NCI-H1105 treated with DMSO at 0.1 percent for 48 hours (cell line): Measurements from ENCODE around the gene KCNIP3.
"Not testable (repeated sequence)": the region's sequence is repeated elsewhere in the genome, so short reads cannot be mapped to it uniquely, and the experiment has no call there.

ENCODE experiments used
- DNase-seq: peaks from one replicate; lab custom pipeline; 2025; lab: John Stamatoyannopoulos, UW

Gene KCNIP3

DNA sequence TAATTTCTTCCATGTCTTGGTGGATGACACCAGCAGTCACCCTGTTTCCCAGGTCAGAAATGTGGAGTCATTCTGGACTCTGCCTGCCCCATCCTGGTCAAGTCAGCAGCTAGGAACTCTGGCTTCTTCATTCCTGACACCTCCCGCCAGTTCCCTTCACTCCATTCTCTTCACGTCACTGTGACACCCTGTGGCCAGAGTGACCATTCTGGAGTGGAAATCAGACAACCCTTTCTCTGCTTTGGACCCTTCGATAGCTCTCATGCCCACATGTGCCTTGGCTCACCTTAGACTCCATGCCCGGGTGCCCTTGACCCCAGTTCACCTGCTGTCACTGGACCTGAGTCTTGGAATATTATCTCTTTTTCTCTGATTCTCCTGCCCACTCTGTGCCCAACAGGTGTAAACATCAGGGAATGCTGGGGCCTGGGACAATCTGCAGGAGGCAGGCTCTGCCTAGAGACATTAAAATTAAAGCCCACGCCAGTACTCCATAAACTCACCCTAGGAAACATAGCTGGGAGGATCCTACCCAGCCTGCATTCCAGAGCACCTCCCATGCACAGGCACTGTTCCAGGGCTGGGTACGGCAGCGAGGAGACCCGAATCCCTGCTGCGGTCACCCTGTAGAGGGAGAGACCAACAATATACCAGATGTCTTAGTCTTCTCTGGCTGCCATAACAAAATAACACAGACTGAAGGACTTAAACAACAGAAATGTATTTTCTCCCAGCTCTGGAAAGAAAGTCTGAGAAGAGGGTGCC is 64.3 kb downstream of the KCNIP3 start:
- no peak for DNase-seq

DNA sequence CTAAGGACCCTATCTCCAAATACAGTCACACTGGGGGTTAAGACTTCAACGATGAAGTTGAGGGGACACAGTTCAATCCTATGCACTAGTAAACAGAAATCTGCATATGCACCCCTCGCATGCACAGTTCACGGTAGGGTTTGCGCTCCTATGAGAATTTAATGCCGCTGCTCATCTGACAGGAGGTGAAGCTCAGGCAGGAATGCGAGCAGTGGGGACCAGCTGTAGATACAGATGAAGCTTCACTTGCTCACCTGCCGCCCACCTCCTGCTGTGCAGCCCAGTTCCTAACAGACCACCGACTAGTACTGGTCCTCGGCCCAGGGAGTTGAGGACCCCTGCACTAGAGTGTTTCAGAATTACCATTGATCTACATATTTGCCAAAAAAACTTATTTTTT is 65.3 kb downstream of the KCNIP3 start:
- no peak for DNase-seq

DNA sequence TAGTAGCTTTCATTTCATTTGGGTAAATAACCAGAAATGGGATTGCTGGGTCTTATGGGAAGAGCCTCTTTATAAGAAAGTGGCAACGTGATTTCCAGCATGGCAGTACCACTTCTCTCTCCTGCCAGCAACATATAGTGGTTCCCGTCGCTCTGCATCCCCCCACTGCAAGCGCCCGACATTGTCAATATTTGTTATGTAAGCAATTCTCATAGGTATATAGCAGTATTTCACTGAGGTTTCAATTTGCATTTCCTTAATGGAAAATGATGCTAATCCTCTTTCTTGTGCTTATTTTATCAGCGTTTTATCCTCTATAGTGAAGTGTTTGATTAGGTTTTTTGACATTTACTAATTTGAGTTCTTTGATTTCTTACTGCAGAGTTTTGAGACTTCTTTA is 69.4 kb downstream of the KCNIP3 start:
- DNase-seq: no peak

DNA sequence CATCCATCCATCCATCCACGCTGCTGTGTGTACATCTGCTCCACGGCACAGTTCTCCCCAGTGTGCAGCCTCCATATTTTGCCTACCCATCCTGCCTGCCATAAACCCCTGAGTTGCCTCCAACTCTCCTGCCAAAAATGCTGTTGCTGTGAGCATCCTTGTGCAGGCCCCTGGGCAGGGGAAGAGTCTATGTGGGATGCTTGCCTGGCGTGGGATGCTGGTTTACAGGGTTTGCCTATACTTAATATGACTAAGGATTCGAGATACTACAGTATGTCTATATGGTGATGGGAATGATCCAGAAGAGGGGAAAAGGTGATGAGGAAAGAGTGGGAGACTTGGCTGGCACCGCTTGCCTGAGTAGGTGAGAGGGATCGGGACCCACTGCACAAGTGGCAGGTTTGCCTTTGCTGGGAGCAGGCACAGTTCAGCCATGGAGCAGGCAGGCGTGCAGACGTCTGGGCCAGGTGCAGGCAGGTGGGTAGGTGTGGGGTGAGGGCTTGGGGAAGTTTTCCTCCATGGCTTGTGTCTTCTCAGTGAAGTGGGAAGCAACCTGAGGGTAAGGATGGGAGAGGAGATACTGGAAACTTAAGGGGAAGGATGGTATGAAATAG is 75.2 kb downstream of the KCNIP3 start:
- DNase-seq: no peak

DNA sequence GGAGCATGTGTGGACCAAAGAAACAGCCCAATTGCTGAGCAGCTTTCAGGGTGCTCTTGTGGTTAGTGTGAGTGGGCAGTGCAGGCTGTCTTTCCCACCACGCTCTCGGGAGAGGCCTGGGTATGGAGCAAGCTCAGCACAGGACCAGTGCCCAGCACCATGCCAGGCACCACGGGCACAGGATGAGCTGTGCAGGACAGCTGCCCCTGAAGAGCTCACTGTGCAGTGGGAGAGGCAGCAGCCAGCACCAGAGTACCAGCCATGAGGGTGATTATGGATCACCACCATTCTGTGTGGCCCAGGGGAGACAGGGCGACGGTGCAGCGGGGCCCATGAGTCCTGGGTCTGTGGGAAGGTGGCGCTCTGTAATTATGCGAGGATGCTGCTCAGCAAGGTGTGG is 75.7 kb downstream of the KCNIP3 start:
- DNase-seq: no peak

DNA sequence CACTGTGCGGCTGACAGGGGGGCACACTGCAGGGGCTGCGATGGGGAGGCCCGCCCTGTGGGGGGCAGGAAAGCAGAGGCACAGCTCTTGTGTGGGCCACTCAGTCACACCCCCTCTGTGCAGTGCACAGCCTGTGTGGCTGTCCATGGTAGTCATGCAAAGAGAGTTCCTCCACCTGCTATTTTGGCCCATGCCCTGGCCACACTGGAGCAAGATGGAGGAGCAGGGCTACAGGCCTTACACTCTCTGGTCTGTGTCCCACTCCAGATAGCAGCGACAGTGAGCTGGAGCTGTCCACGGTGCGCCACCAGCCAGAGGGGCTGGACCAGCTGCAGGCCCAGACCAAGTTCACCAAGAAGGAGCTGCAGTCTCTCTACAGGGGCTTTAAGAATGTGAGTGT is 76.9 kb downstream of the KCNIP3 start:
- DNase-seq: no peak

DNA sequence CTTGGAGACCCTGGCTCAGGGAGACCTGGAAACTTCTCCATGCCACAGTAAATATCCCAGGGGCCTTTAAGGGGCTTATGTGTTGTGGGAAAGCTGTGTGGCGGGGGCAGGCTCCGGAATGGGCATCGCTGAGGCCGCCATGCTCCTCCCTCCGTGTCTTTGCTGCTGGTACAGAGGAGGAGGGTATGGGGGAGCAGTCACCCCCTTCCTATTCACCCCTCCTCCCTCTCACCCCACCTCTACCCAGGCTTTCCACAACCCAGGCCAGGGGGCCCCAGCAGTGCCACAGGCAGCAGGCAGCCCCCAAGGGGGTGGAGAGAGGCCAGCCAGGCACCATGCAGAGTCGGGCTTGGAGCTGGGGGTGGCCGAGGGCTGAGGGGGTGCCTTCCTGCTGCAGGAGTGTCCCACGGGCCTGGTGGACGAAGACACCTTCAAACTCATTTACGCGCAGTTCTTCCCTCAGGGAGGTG is 77.3 kb downstream of the KCNIP3 start:
- no peak for DNase-seq

DNA sequence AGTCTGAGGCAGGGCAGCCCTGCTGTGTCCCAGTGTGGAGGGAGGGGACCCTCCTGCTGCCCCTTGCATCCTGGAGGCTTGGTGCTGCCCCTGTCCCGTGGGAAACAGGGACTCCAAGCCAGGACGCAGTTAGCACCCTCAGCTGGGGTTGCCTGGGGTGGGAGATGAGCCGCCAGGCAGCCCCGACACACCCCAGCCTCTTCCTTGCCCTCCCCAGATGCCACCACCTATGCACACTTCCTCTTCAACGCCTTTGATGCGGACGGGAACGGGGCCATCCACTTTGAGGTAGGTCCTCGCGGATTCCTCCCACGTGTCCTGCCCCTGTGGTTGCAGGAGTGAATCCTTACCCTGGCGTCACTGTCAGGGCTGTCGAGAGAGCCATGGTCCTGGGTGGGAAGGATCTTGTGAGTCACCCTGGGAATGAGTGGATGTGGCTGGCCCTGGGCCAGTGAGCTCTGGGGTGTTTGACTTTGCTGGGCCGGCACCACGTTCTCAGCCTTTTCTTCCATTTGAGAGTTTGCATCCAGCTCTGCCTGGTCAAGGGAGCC is 77.8 kb downstream of the KCNIP3 start:
- DNase-seq: no peak

DNA sequence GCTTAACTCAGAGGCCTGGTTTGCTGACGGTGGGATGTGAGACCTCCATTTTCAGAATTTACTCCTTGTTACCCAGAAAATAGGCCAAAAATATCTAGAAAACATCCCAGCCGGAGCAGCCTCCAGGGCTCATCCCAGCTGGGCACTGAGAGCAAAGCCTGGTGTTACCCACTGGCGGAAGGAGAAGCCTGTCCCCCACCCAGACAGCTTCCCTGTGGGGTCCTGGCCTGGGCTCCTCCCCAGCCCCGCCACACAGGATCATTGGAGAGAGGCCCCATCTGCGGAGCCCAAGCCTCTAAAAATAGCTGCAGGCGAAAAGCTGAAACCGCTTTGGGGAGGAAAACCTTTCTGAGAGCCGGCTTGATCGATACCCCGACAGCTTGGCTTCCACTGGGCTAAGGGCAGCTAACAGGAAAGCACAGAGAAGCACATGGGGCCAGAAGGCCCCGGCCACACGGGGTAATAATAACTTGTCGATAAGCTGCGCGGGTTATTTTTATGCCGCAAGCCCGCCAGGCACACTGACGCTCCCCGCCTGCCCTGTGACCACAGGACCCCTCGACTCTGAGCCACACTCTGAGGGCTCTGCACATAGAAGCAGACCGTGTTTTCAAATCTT is 78.5 kb downstream of the KCNIP3 start:
- DNase-seq: no peak

DNA sequence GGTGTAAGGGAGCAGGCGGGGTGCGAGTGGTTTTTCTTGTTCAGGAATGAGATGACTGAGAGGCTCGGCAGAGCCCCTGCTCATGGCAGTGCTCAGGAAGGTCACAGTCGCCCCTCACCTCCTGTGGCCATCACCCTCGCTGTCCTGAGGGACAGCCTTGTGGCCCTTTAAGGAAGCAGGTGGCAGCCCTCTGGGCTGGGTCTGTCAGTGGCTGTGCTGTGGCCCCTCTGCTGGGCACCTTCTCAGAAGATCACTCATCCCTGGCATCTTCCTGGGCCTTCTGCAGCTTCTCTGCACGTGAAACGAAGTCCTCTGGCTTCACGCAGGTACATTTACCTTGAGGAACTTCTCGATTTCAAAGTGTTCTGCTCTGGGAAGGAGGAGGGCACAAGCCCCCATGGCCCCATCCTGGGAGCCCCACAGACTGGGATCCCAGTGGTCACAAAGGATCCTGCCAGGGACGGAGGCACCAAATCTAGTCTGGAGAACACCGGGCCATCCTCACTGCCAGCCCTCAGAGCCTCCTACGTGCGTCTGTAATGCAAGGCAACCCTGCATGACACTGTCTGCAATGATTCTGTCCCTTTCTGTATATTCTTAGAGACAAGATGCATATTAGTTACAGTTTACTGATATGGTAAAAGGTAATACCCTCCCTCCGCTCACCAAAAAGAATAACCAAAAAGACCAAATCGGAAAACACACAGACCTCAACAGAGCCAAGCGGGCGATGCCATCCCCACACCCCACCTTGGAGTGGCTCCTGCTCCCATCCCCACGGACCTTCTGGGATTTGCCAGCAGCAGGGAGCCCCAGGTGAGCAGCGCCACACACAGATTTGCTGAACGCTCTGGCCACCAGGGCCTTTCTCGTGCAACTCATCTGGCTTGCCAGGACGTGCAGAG is 79.4 kb downstream of the KCNIP3 start:
- DNase-seq: no peak

DNA sequence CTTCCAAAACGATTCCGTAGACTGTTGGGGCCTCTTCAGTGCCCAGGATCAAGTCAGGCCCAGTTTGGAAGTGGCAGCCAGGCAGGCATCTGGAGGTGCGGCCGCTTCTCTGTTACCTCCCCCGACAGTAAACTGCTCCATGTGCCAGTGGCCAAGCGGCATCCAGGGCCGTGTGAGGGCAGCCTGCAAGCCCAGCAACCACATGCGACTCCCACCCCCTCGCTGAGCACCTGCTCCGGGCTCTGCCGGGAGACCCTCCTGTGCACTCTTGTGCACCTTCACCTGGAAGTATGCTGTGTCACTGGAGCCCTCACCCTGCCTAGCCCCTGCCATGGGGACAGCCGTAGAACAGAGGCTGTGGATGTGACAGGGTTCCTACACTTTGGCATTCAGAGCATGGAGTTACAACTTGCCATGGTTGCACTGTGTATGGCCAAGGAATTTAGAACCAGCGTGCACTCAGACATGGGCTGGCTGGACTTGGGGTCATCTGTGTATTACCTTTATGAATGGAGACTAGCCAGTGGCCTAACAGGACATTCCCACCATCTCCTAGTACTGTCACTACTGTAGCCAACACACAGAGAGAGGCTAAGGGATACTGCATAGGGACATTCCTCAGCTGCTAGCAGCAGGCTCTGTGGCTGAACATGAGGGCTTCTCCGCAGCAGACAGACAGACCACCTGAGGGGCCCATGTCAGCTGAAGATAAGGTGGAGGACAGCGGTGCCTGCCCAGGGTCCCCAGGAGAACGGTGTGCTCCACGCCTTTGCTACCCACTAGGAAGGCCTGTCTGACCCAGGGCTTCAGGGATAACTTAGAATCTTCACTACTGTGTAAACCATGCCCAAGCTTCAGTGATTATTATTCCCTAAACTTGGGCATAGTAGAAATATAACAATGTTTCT is 80.3 kb downstream of the KCNIP3 start:
- no peak for DNase-seq

DNA sequence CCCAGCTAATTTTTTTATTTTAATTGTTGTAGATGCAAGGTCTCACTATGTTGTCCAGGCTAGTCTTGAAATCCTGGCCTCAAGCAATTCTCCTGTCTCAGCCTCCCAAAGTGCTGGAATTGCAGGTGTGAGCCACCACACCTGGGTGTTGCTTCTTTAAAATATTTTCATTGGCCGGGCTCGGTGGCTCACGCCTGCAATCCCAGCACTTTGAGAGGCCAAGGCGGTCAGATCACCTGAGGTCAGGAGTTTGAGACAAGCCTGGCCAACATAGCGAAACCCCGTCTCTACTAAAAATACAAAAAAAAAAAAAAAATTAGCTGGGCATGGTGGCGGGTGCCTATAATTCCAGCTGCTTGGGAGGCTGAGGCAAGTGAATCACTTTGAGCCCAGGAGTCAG is 81.1 kb downstream of the KCNIP3 start:
- not testable (repeated sequence) for DNase-seq

DNA sequence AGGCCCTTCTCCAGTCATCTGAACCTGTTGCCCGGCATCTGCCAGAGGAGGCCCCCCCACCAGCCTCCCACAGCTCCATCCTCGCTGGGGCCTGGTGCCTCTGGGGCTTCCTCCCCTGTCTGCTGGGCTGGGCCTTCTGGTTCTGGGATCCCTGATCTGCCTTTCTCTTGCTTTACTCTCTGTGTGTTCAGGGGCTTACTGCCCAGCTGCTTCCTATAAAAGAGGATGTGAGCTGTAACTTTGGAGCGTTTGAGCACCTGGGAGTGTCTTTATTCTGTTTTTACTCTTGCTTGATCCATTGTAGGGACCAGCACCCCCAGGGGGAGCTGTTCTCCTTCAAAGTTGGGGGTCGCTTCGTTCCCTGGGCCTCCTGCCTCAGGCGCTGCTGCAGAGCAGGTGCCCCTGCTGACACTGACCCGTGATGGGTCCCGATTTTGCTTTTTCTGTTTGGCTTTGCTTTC is 82.3 kb downstream of the KCNIP3 start:
- DNase-seq: no peak

DNA sequence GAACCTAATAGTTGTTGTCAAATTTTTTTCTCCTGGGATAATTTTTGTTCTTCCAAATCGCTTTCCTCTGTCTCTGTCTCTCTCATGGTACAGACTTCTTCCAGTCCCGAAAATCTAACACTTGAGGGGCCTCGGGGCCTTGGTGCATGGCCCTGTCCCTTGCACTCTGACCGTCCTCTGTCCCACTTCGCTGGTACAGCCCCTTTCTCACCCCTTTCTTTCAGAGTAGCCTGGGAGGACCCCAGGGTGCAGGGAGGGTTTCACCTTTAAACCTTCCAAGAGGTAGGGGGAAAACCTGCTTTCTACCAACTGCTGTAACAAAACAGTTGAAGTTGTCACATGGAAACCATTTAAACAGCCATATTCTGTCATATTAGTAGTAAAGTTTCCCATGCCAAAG is 83.1 kb downstream of the KCNIP3 start:
- DNase-seq: no peak

DNA sequence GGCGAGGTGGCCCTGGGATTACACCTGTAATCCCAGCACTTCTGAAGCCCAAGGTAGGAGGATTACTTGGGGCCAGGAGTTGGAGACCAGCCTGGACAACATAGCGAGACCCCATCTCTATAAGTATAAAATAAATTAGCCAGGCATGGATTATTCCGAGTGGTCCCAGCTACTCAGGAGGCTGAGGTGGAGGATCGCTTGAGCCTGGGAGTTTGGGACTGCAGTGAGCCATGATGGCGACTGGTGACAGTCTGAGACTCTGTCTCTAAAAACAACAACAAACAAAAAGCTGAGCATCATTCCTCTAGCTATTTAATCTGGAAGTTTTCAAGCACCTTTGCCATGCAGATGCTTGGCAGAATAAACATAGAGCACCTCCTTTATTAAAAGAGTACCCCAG is 83.6 kb downstream of the KCNIP3 start:
- no peak for DNase-seq

DNA sequence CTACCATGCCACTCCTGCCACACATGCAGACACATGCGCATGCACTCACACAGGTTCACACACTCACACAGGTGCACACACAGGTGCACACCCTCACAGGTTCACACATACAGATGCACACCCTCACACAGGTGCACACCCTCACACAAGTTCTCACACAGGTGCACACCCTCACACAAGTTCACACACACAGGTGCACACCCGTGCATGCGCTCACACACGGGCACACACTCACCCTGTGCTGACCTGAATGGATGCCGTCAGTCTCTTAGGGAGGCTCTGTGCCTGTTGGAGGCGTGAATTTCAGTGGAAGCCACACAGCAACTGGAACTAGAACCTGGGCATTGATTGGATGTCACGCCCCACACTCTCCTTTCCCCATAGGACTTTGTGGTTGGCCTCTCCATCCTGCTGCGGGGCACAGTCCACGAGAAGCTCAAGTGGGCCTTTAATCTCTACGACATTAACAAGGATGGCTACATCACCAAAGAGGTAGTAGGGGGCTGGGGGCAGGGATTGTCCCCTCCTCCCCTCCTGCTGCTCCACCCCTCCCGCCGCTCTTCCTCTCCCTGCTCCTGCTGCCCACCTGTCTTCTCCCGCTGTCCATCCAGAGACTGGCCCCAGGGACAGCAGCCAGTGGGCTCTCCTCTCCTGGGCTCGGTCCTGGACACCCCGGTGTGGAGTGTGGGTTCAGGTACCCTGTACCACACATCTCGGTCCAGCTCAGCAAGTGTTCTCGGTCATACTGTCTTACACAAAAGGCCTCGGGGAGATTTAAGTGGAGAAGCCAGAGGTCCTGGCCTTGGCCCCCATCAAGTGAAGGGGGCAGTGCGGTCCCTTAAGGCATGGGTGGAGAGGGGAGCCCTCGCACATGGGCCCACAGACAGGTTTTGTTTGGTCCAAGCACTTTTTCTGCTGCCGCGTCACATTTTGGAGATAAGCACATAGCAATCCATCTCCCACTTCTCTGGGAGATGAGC is 84.4 kb downstream of the KCNIP3 start:
- DNase-seq: no peak

DNA sequence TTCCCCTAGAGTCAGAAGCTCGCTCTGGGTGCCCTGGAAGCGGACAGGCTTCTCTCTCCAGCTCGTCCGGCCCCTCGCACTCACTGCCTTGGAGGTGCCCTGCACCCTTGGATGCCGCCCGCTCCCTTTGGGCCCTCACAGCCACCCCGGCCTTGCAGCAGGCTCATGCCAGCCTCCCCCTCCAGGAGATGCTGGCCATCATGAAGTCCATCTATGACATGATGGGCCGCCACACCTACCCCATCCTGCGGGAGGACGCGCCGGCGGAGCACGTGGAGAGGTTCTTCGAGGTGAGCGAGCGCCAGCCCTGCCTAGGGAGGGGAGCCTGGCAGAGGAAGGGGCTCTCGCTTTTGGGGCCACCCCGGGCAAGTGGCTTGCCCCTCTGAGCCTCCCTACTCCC is 85.0 kb downstream of the KCNIP3 start:
- no peak for DNase-seq

DNA sequence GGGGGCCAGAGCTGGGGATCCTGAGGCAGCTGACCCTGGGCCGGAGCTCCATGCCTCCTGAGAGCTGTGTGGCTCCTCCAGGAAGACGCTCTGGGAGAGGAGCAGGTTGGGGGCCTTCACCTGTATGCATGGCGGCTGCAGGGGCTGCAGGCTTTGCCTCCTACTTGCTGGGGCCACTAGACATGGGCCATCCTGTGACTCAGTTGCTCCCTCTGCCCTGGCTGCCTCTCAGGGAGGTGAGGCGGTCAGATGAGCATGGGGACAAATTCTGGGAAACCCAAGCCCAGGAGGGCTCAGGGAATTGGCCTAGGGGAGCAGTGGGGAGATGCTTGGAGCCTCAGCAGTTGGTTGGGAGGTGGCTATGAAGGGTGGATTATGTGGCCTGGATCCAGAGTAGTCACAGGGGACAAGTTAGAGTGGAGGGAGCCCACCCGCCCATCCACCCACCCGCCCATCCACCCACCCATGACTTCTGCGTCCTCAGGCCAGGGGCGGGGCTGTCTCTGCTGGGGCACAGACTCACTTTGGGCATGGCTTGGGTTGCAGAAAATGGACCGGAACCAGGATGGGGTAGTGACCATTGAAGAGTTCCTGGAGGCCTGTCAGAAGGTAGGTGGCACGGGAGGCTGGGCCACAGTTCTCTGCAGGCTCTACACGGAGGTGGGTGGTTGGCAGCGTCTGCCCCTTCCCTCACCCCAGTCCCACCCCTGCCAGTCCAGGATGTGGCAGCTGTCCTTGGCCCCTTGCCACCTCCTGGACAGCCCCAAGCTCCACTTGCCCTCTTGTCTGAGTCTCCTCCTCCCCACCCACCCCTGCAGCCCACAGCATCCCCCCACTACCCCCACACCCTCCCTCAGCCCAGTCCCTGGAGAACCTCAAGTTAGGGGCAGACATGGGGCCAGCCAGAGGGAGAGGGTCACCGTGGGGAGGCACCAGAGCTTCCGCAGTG is 85.8 kb downstream of the KCNIP3 start:
- DNase-seq: no peak
